ENCODE measurements around the gene NYAP1.

Gene NYAP1

DNA sequence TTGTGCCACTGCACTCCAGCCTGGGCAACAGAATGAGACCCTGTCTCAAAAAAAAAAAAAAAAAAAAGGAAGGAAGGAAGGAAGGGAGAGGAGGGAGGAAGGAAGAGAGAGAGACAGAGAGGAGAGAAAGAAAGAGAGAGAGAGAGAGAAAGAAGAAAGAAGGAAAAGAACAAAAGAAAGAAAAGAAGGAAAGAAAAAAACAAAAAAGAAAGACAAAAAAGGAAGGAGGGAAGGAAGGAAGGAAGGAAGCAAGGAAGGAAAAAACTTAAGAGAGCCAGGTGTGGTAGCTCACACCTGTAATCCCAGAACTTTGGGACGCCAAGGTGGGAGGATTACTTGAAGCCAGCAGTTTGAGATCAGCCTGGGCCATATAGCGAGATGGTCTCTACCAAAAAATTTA, 18.9 kb upstream of the NYAP1 start:
- no peaks in the 10 kb centered on the region for H3K9me3 ChIP-seq (ENCODE audit: insufficient read depth, low read length, severe bottlenecking)
- no peak for ATAC-seq (ENCODE audit: insufficient read depth, low read depth)
- no peaks in the 10 kb centered on the region for H3K79me2 ChIP-seq (ENCODE audit: insufficient read depth, low read length)
- H3K4me2 ChIP-seq (ENCODE audit: insufficient read depth, low read length): no peak overlapping the region
- peaks cover 5% of the 10 kb centered on the region; the same call in 1 of the 2 replicates for H3K4me1 ChIP-seq (ENCODE audit: insufficient read depth, low read length)
- TF ChIP-seq, protein P1, sequence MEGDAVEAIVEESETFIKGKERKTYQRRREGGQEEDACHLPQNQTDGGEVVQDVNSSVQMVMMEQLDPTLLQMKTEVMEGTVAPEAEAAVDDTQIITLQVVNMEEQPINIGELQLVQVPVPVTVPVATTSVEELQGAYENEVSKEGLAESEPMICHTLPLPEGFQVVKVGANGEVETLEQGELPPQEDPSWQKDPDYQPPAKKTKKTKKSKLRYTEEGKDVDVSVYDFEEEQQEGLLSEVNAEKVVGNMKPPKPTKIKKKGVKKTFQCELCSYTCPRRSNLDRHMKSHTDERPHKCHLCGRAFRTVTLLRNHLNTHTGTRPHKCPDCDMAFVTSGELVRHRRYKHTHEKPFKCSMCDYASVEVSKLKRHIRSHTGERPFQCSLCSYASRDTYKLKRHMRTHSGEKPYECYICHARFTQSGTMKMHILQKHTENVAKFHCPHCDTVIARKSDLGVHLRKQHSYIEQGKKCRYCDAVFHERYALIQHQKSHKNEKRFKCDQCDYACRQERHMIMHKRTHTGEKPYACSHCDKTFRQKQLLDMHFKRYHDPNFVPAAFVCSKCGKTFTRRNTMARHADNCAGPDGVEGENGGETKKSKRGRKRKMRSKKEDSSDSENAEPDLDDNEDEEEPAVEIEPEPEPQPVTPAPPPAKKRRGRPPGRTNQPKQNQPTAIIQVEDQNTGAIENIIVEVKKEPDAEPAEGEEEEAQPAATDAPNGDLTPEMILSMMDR (IDR thresholded peaks at IDR 0.05; ENCODE audit: borderline replicate concordance, extremely low read depth, low read length, poor library complexity, severe bottlenecking): no peak
- no peak for TF ChIP-seq EZH2 (IDR thresholded peaks at IDR 0.05; ENCODE audit: borderline replicate concordance, low read depth, low read length, severe bottlenecking)
- no peak overlapping the region for H3K27ac ChIP-seq (ENCODE audit: low read length)
- H3K4me3 ChIP-seq (ENCODE audit: low read depth in 1 of 2, low read length in 2 of 2): no peak overlapping the region
- H3K36me3 ChIP-seq (ENCODE audit: insufficient read depth, low read length): peaks cover 25% of the 10 kb centered on the region
- no peak overlapping the region for H2AFZ ChIP-seq (ENCODE audit: low read depth, low read length)
- H3K27me3 ChIP-seq (ENCODE audit: insufficient read depth, low read length, poor library complexity): no peaks in the 10 kb centered on the region
- no peak for DNase-seq
- peaks cover 19% of the 10 kb centered on the region for H4K20me1 ChIP-seq (ENCODE audit: insufficient read depth, low read length)
- H3K9ac ChIP-seq (ENCODE audit: low read depth, low read length): no peak overlapping the region

DNA sequence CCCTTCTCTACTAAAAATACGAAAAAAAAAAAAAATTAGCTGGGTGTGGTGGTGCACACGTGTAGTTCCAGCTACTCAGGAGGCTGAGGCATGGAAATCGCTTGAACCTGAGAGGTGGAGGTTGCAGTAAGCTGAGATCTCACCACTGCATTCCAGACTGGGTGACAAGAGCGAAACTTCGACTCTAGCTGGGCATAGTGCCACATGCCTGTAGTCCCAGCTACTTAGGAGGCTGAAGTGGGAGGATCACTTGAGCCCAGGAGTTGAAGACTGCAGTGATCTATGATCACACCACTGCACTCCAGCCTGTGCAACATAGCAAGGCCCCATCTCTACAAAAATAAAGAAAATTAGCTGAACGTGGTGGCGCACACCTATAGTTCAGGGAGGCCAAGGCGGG, 18.4 kb upstream of the NYAP1 start:
- DNase-seq (no peak), ATAC-seq (ENCODE audit: insufficient read depth, low read depth) (no peak)
- Histone ChIP-seq H2AFZ (ENCODE audit: low read depth, low read length) (no peak overlapping the region), H4K20me1 (ENCODE audit: insufficient read depth, low read length) (peaks cover 23% of the 10 kb centered on the region), H3K4me2 (ENCODE audit: insufficient read depth, low read length) (no peak overlapping the region), H3K9me3 (ENCODE audit: insufficient read depth, low read length, severe bottlenecking) (no peaks in the 10 kb centered on the region), H3K9ac (ENCODE audit: low read depth, low read length) (no peak overlapping the region), H3K4me3 (ENCODE audit: low read depth in 1 of 2, low read length in 2 of 2) (no peak overlapping the region), H3K27me3 (ENCODE audit: insufficient read depth, low read length, poor library complexity) (no peaks in the 10 kb centered on the region), H3K4me1 (ENCODE audit: insufficient read depth, low read length) (peaks cover 5% of the 10 kb centered on the region; the same call in 1 of the 2 replicates), H3K27ac (ENCODE audit: low read length) (no peak overlapping the region), H3K36me3 (ENCODE audit: insufficient read depth, low read length) (peaks cover 25% of the 10 kb centered on the region), H3K79me2 (ENCODE audit: insufficient read depth, low read length) (no peaks in the 10 kb centered on the region)
- TF ChIP-seq, protein P1 (IDR thresholded peaks at IDR 0.05; ENCODE audit: borderline replicate concordance, extremely low read depth, low read length, poor library complexity, severe bottlenecking): no peak
- no peak for TF ChIP-seq EZH2 (IDR thresholded peaks at IDR 0.05; ENCODE audit: borderline replicate concordance, low read depth, low read length, severe bottlenecking)

DNA sequence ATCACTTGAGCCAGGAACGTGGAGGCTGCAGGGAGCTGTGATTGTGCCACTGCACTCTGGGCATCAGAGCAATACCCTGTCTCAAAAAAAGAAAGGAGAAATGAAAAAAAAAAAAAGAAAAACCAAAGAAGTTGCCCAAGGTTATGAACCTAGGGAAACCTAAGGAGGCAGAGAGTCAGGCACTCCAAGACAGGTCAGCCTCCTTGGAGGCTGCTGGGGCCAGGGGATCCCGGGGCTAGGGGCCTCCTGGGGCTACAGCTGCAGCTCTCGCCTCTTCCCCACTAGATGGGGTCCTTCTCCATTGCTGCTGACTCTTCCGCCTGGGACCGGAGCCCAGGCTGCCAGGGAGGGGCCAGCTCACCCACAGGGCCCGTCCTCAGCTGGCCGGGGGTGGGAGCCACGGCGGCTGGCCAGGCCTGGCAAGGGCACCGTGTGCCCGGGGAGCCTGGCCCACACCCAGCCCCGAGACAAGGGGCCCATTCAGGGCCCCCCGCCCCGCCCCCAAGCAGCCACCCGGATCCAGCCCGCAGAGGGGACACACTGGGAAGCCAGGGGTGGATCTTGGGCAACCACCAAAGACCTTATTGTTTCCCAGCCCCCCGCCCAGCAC, 17.9 kb upstream of the NYAP1 start:
- no peak overlapping the region for H3K9ac ChIP-seq (ENCODE audit: low read depth, low read length)
- H3K4me3 ChIP-seq (ENCODE audit: low read depth in 1 of 2, low read length in 2 of 2): no peak overlapping the region
- ATAC-seq (ENCODE audit: insufficient read depth, low read depth) (peak; percentile 11; the same call in 1 of the 3 replicates), DNase-seq (no peak)
- H3K4me1 ChIP-seq (ENCODE audit: insufficient read depth, low read length): peaks cover 5% of the 10 kb centered on the region; the same call in 1 of the 2 replicates
- H3K4me2 ChIP-seq (ENCODE audit: insufficient read depth, low read length): no peak overlapping the region
- TF ChIP-seq, protein P1 (IDR thresholded peaks at IDR 0.05; ENCODE audit: borderline replicate concordance, extremely low read depth, low read length, poor library complexity, severe bottlenecking): peak; percentile 41
- TF ChIP-seq EZH2 (IDR thresholded peaks at IDR 0.05; ENCODE audit: borderline replicate concordance, low read depth, low read length, severe bottlenecking): no peak
- H3K27ac ChIP-seq (ENCODE audit: low read length): no peak overlapping the region
- H3K27me3 ChIP-seq (ENCODE audit: insufficient read depth, low read length, poor library complexity): no peaks in the 10 kb centered on the region
- H3K36me3 ChIP-seq (ENCODE audit: insufficient read depth, low read length): peaks cover 29% of the 10 kb centered on the region
- H4K20me1 ChIP-seq (ENCODE audit: insufficient read depth, low read length): peaks cover 25% of the 10 kb centered on the region
- no peaks in the 10 kb centered on the region for H3K9me3 ChIP-seq (ENCODE audit: insufficient read depth, low read length, severe bottlenecking)
- H3K79me2 ChIP-seq (ENCODE audit: insufficient read depth, low read length): no peaks in the 10 kb centered on the region
- H2AFZ ChIP-seq (ENCODE audit: low read depth, low read length): no peak overlapping the region
